Loucy (cell line): Measurements from ENCODE around the gene SLC17A1.
"Not testable (repeated sequence)": the region's sequence is repeated elsewhere in the genome, so short reads cannot be mapped to it uniquely, and the experiment has no call there.

Experiments
- H2AFZ ChIP-seq: fragments of 200-600 bp; sonication (generic); 2 replicates; pipeline ENCODE4 v1.6.0; 2016; ENCODE audit warnings: antibody characterized with exemption, mild to moderate bottlenecking, low read length, moderate library complexity
- H3F3A ChIP-seq: fragments of 200-600 bp; 2 replicates; pipeline ENCODE4 v1.6.0; 2016; ENCODE audit warnings: antibody characterized with exemption, low read depth, mild to moderate bottlenecking
- H3K27me3 ChIP-seq: fragments of 200-600 bp; sonication (generic); 2 replicates; pipeline ENCODE4 v1.6.1; 2014; ENCODE audit warnings: low read length, mild to moderate bottlenecking; ENCODE audit not compliant: insufficient read depth, poor library complexity, severe bottlenecking
- H3K36me3 ChIP-seq: fragments of 200-600 bp; sonication (generic); 2 replicates; pipeline ENCODE4 v1.6.1; 2016; ENCODE audit warnings: low read length; ENCODE audit not compliant: insufficient read depth
- H3K4me1 ChIP-seq: fragments of 200-600 bp; sonication (generic); 2 replicates; pipeline ENCODE4 v1.5.1; 2014; ENCODE audit warnings: low read length, mild to moderate bottlenecking; ENCODE audit not compliant: insufficient read depth, poor library complexity, severe bottlenecking
- H3K4me2 ChIP-seq: fragments of 200-600 bp; sonication (generic); 2 replicates; pipeline ENCODE4 v1.6.0; 2014; ENCODE audit warnings: antibody characterized with exemption, low read length, low read depth, mild to moderate bottlenecking; ENCODE audit not compliant: poor library complexity, severe bottlenecking
- H3K4me3 ChIP-seq: fragments of 200-600 bp; sonication (generic); 2 replicates; pipeline ENCODE4 v1.5.1; 2014; ENCODE audit warnings: low read length, mild to moderate bottlenecking, mixed read lengths; ENCODE audit not compliant: poor library complexity, severe bottlenecking
- H3K79me2 ChIP-seq: fragments of 200-600 bp; sonication (generic); 2 replicates; pipeline ENCODE4 v1.6.1; 2014; ENCODE audit warnings: low read length; ENCODE audit not compliant: insufficient read depth
- H3K9ac ChIP-seq: fragments of 200-600 bp; sonication (generic); 2 replicates; pipeline ENCODE4 v1.6.0; 2014; ENCODE audit warnings: mild to moderate bottlenecking, low read depth, low read length, moderate library complexity; ENCODE audit not compliant: poor library complexity, severe bottlenecking
- H3K9me2 ChIP-seq: fragments of 200-600 bp; sonication (generic); replicated peaks from 2 replicates; pipeline ENCODE4 v1.6.1; 2016; ENCODE audit warnings: low read depth, low read length, mixed read lengths
- H3K9me3 ChIP-seq: fragments of 200-600 bp; sonication (generic); 2 replicates; pipeline ENCODE4 v1.6.1; 2014; ENCODE audit warnings: mild to moderate bottlenecking, antibody characterized with exemption, low read length, low read depth; ENCODE audit not compliant: insufficient read depth
- H4K20me1 ChIP-seq: fragments of 200-600 bp; sonication (generic); 2 replicates; pipeline ENCODE4 v1.6.0; 2014; ENCODE audit warnings: antibody characterized with exemption, low read length, mild to moderate bottlenecking; ENCODE audit not compliant: insufficient read depth, poor library complexity, severe bottlenecking
- EZH2phosphoT487 ChIP-seq: fragments of 200-600 bp; IDR thresholded peaks from 2 replicates; pipeline ENCODE4 v1.6.1; 2018; ENCODE audit warnings: antibody characterized with exemption, mild to moderate bottlenecking, moderate library complexity, borderline replicate concordance
- TF ChIP-seq, protein P1 (sequence below): fragments of 200-600 bp; sonication (generic); conservative IDR thresholded peaks from 2 replicates; pipeline ENCODE4 v1.5.1; 2014; ENCODE audit warnings: mild to moderate bottlenecking, antibody characterized with exemption, low read length

SLC17A1 gene

DNA sequence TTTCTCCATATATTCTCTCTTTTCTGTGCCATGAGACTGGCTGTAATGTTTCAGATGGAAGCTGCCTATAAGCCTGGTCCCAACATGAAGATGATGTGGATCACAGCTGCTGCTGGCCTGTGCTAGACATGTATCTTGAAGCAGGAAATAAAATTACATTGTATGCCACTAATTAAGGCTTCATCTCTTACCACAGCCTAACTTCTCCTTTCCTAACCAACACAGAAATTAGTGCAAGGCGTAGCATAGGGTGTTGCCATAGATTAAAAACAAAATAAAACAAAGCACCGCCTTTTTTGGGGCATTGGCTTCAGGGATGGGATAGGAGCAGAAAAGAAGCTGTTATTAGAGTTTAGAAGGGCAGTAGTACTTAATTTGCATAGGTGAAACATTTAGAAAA, 82.0 kb downstream of the SLC17A1 start:
- Histone ChIP-seq H3F3A (no peaks in the 10 kb centered on the region), H3K4me3 (no peak overlapping the region), H3K27me3 (no peaks in the 10 kb centered on the region), H3K4me2 (no peak overlapping the region), H3K79me2 (no peaks in the 10 kb centered on the region), H2AFZ (no peak overlapping the region), H3K9ac (no peak overlapping the region), H4K20me1 (no peaks in the 10 kb centered on the region), H3K9me3 (no peaks in the 10 kb centered on the region), H3K9me2 (no peaks in the 10 kb centered on the region), H3K4me1 (no peaks in the 10 kb centered on the region), H3K36me3 (no peaks in the 10 kb centered on the region)
- TF ChIP-seq, protein P1, sequence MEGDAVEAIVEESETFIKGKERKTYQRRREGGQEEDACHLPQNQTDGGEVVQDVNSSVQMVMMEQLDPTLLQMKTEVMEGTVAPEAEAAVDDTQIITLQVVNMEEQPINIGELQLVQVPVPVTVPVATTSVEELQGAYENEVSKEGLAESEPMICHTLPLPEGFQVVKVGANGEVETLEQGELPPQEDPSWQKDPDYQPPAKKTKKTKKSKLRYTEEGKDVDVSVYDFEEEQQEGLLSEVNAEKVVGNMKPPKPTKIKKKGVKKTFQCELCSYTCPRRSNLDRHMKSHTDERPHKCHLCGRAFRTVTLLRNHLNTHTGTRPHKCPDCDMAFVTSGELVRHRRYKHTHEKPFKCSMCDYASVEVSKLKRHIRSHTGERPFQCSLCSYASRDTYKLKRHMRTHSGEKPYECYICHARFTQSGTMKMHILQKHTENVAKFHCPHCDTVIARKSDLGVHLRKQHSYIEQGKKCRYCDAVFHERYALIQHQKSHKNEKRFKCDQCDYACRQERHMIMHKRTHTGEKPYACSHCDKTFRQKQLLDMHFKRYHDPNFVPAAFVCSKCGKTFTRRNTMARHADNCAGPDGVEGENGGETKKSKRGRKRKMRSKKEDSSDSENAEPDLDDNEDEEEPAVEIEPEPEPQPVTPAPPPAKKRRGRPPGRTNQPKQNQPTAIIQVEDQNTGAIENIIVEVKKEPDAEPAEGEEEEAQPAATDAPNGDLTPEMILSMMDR, result no peak
- no peak for TF ChIP-seq EZH2phosphoT487

DNA sequence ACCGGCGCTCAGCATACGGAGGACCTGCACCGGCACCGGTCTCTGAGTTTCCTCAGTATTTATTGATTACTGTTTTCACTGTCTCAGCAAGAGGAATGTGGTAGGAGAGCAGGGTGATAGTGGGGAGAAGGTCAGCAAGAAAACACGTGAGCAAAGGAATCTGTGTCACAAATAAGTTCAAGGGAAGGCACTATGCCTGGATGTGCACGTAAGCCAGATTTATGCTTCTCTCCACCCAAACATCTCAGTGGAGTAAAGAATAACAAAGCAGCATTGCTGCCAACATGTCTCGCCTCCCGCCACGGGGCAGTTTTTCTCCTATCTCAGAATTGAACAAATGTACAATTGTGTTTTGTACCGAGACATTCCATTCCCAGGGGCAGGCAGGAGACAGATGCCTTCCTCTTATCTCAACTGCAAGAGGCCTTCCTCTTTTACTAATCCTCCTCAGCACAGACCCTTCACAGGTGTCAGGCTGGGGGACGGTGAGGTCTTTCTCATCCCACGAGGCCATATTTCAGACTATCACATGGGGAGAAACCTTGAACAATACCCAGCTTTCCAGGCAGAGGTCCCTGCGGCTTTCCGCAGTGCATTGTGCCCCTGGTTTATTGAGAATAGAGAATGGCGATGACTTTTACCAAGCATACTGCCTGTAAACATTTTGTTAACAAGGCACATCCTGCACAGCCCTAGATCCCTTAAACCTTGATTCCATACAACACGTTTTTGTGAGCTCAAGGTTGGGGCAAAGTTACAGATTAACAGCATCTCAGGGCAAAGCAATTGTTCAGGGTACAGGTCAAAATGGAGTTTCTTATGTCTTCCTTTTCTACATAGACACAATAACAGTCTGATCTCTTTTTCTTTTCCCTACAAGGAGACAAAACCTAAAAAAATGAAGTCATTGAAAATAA, 83.0 kb downstream of the SLC17A1 start:
- not testable (repeated sequence) for H2AFZ ChIP-seq, H3K9me3 ChIP-seq, H3K4me2 ChIP-seq

DNA sequence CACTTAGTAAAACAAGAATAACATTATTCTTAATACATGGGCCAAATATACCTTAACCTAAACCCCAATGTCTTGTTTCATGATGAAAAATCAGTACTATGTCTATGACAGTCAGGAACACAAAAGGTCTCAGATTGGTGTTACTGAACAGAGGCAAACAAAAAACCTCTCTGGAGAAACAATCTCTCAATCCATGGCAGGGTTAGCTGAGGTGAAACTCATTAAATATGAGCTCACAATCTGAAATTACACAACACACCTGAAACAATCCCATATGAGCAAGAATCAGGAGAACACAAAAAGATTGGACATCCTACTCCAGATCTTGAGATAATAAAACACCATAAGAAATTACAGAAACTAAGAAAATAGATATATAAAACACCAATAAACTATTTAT, 83.8 kb downstream of the SLC17A1 start:
- Histone ChIP-seq H3K79me2 (no peaks in the 10 kb centered on the region), H3K27me3 (no peaks in the 10 kb centered on the region), H3K9ac (no peak overlapping the region), H2AFZ (no peak overlapping the region), H3K36me3 (no peaks in the 10 kb centered on the region), H4K20me1 (no peaks in the 10 kb centered on the region), H3K9me3 (no peaks in the 10 kb centered on the region), H3K4me3 (no peak overlapping the region), H3F3A (no peaks in the 10 kb centered on the region), H3K9me2 (no peaks in the 10 kb centered on the region), H3K4me2 (no peak overlapping the region), H3K4me1 (no peaks in the 10 kb centered on the region)
- TF ChIP-seq EZH2phosphoT487, result no peak
- TF ChIP-seq, protein P1, result no peak

More for the DNA sequence above, 83.0 kb downstream of the SLC17A1 start:
- not testable (repeated sequence) for H3K9ac ChIP-seq, H3F3A ChIP-seq, H3K27me3 ChIP-seq, H3K4me1 ChIP-seq, H3K4me3 ChIP-seq, H4K20me1 ChIP-seq, H3K36me3 ChIP-seq, H3K9me2 ChIP-seq, H3K79me2 ChIP-seq

DNA sequence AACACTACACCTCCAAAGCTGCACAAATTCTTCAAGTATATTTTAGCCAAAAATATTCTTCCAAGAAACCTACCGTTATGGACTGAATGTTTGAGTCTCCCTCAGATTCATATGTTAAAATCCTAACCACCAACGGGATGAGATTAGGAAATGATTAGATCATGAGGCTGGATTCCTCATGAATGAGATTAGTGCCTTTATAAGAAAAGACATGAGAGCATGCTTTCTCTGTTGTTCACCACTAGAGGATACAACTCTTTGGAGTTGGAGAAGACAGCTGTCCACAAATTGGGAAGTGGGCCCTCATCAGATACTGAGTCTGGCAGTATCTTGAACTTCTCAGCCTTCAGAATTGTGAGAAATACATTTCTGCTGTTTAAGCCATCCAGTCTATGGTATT, 84.4 kb downstream of the SLC17A1 start:
- H3K9me3 ChIP-seq, result no peaks in the 10 kb centered on the region
- H3K79me2 ChIP-seq, result no peaks in the 10 kb centered on the region
- H2AFZ ChIP-seq, result no peak overlapping the region
- H3K4me1 ChIP-seq, result no peaks in the 10 kb centered on the region
- H3F3A ChIP-seq, result no peaks in the 10 kb centered on the region
- no peaks in the 10 kb centered on the region for H3K27me3 ChIP-seq
- no peak overlapping the region for H3K4me3 ChIP-seq
- H3K9ac ChIP-seq, result no peak overlapping the region
- no peaks in the 10 kb centered on the region for H3K36me3 ChIP-seq
- no peaks in the 10 kb centered on the region for H3K9me2 ChIP-seq
- TF ChIP-seq EZH2phosphoT487, result no peak
- TF ChIP-seq, protein P1, result no peak
- H4K20me1 ChIP-seq, result no peaks in the 10 kb centered on the region
- H3K4me2 ChIP-seq, result no peak overlapping the region
